ENCODE measurements around the gene IFT27.
"Not testable (repeated sequence)": the region's sequence is repeated elsewhere in the genome, so short reads cannot be mapped to it uniquely, and the experiment has no call there.

IFT27 gene

DNA sequence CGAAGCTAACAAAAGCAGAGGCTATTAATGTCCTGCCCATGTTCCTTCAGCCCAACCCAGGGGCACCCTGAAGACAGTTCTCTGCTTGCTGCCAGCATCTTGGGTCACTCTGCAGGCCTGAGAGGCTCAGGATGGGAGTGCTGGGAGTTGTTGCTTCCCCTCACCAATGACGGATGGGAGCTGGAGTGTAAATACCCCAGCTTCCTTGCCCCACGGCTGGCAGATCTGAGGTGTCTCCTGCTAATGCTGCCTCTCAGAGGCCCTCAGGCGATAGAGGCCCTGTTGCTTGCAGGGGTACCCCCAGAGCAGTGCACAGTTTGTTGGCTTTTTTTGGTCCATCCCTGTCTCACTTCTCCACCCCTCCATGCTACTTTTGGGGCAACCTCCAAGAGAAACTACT, 32.9 kb downstream of the IFT27 start:
- DNase-seq: no peak

DNA sequence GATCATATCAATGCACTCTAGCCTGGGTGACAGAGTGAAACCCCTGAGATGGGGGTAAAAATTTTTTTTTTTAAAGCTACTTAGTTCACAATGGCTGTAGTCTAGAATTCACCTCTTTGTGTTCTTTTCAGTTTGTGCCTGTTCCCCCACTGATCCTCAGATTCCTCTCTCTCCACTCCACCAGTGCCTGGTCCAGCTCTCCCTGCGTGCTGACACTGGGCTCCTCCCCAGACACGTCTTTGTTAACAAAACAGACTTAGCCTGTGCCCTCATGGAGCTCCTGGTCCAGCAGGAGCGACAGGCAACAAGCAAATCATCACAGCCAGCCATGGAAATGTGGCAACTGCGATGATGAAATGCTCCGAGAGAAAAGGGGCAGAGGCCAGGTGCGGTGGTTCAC, 34.0 kb downstream of the IFT27 start:
- DNase-seq: no peak

DNA sequence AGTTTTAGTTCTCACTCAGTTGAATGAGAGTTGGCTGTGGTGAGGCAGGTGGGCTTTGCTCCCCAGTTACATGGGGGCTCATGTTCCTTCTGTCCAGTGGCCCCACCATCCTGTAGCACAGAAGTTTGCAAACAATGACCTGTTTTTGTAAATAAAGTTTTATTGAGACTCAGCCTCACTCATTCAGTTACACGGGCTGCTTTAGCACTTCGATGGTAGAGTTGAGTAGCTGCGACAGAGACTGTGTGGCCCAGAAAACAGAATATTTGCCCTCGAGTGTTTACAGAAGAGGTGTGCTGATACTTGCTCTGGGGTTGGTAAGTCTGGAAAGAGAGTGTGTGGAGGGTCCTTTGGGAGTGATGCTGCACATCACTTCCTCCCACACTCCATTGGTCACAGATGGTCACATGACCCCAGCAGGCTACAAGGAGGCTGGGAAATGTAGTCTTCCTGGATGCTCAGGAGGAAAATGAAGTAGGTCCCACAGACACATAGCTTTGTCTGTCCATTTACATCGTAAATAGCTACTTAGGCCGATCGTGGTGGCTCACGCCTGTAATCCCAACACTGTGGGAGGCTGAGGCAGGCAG, 34.6 kb downstream of the IFT27 start:
- DNase-seq: no peak

DNA sequence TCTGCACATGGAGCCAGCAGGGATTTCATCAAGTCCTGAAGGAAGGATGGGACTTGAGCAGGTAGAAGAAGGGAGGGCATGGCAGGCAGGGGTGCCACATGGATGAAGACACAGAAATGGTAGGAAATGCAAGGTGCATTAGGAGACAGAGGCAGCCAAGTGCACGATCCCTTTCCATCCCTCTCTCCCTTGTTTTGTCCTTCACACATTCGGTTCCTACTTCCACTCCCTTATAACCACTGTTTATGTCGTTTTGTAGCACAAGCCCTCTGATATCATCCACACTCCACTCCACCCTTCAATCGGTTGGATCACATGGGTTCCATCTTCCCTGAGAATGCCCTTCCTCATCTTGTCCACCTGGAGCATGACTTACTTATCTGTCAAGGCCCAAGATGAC, 35.2 kb downstream of the IFT27 start:
- no peak for DNase-seq

DNA sequence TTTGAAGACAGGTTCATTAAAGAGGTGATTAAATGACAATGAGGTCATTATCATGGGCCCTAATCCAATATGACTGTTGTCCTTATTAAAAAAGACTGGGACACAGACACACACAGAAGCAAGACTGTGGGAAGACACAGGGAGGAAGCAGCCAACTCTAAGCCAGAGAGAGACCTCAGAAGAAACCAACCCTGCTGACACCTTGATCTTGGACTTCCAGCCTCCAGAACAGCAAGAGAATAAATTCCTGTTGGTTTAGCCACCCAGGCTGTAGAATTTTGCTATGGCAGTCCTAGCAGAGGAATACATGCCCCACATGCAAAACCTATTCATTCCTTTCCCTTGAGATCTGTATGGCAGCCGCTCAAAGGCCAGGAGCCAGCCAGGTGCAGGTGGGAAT, 36.7 kb downstream of the IFT27 start:
- DNase-seq: no peak

DNA sequence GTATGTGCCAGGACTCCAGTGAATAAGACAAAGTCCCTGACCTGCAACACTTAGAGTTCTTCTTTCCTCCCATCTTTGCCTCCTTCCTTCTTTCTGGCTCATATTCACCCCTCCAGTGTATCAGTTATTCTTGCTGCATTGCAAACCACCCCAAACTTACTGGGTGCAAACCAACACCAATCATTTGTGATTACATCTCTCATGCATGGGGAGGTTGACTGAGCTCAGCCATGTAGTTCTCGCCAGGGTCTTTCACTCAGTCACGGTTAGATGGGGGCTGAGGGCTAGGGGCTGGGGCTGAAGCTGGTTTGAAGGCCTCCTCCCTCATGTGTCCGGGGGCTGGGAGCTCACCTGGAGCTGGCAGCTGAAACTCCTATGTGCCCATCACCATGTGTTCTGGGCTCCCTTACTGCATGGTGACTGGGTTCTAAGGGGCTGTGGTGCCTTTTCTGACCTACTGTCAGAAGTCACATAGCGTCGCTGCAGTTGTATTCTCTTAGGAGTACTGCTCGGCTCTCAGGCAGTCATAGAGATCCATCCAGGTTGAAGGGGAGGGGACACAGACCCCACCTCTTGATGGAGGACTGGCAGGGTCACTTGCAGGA, 37.4 kb downstream of the IFT27 start:
- DNase-seq: no peak

DNA sequence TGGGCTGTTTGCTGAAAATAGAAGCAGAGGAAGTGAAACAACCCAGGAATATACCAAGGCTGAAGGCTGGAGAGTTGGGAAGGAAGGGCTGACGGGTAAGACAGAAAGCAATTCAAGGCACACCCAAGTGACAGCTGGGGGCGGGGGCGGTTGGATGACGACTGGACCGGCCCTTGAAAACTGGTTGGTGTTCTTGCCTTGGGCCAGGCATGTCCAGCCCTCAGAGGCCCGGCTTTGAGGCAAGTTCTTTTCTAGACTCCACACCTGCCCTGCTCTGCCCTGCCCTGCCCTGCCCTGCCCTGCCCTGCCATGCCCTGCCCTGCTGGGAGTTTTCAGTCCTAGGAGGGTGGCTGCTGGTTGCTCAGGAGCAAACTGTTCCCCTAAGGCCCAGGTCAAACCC, 38.1 kb downstream of the IFT27 start:
- no peak for DNase-seq

DNA sequence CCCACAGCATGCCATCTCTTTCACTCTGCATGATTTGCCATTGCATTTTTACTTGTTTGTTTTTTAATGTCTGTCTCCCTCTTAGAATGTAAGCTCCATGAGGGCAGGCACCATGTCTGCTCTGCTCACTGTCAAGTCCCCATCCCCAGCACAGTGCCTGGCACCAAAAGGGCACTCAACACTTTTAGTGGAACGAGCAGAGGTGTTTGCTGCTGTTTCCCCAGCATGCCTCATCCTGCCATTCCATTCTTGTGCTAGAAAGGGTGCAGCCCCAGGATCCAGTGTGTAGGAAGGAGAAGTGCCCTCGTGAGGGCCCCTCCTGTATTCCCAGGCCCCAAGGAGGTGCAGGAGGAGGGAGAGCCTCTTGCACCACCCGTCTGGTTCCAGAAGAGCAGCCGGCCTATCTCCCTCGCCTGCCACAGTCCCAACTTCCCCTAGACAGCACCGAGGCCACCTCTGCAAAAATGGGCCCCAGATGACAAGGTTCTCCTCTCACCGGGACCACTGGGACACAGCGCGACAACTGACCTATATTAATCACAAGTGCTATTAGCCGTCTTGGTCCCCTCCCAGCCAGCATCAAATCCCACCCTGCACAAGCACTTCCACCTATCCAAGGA, 39.1 kb downstream of the IFT27 start:
- DNase-seq: no peak

DNA sequence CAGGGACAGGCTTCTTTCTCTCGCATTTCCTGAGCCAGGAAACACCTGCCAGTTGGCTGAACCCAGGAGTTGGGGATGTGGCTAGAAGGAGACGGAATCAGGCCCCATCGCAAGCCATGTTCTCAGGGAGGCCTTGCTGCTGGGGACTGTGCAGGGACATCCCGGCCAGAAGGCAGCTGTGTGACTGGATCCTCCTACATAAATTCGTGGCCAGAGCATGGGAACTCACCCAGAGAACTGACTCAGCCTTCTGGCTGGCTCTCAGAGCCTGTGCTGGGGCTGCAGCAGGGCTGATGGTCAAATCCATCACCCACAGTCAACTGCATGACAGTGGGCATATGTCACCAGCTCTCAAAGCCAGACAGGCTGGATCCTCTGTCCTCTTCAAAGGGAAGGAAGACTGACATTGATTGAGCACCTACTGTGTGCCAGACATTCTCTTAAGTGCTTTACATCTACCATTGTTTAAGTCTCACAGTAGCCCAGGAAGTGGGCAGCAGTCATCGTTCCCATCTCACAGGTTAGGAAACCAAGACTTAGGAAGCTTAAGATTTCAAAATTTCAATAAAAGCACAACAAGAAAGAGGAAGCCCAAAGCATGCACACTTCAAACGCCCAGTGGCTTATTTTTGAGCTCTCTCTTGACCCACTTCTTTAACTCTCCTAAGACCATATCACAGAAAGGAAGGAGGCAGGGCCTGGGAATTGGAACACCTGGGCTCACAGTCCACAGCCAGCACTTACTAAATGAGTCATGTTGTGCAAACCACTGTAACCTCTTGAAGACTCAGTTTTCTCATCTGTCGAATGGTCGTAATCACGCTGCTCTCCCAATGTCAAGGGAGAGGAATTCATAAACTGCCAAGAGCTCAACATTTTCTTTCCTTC, 41.5 kb downstream of the IFT27 start:
- no peak for DNase-seq

DNA sequence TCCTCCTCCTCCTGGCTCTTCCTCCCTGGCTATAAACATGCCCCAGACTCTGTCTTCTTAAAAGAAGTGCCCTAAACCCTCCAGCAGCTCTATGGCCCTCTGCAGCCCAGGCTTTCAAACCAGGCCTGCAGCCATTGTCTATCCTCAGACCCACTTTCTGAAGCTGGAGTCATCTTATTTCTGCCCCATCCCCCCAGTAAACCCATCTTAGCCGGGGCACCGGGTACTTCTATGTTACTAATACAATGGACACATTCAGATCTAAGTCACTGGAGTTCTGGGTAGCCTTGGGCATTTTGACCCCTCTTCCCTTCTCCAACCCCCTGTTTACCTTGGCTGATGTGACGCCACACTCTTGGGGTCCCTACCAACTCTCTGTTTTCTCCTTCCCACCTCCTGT, 42.6 kb downstream of the IFT27 start:
- no peak for DNase-seq

DNA sequence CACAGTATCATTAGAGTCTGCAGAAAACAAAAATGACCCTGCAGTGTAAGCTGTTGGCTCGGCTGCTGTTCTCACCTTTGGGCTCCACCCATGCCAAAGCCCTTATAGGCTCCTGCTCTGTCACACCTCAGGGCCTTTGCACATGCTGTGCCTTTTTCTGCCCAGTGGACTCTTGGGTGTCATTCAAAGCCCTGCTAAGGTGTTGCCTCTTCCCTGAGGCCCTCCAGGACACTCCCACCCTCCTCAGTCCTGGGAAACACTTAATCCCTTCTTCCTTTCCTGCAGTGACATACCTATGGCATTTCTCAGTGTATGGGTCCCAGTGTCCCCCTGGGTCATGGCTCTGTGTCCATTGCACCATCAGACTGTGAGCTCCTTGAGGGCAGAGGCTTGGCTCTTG, 43.3 kb downstream of the IFT27 start:
- no peak for DNase-seq

DNA sequence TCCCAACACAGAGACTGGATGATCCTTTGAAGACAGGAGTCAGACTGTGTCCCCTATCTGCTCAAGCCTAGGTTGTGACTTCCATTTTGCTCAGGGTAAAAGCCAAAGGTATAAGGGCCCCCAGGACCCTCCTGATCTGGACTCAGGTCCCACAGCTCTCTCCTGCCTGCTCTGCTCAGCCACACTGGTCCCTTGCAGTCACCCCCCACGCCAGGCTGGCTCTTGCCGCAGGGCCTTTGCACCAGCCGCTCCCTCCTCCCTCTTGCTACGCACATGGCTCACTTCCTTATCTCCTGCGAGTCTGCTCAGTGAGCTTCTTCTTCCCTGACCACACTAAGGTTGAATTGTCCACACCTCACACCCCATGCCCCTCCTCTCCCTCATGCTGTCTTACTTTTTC, 44.0 kb downstream of the IFT27 start:
- no peak for DNase-seq

DNA sequence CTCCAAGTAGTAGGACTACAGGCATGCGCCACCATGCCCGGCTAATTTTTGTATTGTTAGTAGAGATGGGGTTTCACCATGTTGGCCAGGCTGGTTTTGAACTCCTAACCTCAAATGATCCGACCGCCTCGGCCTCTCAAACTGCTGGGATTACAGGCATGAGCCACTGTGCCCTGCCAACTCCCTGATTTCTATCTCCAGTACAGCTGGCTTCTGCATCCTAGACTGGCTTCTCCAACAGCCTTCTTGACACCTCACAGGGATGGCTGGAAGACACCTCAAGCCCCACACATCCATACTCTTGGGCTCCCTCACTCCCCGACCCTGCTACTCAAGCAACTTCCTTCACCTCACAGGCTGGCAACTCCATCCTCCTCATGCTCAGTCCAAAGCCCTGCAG, 44.6 kb downstream of the IFT27 start:
- not testable (repeated sequence) for DNase-seq

DNA sequence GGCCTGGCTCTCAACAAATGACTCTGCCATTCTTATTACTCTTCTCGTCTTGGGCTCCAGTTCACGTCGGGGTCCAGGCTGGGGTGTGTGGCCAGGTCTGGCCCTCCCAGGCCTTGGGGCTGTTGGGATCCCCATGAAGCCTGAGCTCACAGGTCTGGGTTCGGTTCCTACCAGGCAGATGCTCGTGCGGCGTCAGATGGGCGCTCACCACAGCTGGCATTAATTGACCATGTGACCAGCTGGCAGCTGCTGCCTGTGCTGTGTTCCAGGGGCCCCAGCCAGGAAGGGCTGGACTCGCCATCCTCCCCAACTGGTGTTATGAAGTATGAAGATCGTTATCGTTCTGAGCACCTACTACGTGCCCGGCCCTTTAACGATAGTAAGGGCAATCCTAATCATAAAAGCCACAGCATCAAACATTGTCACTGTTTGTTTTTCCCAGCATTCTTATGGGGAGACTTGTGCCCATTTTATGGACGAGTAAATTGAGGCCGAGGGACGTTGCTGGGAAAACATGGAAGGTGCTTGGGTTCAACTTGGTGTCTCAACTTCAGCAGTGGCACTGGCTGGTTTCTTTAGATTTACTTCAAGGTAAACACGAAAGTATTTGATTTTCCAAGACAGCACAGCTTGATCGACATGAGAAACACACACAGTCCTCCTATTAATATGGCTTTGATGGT, 45.6 kb downstream of the IFT27 start:
- DNase-seq: no peak

DNA sequence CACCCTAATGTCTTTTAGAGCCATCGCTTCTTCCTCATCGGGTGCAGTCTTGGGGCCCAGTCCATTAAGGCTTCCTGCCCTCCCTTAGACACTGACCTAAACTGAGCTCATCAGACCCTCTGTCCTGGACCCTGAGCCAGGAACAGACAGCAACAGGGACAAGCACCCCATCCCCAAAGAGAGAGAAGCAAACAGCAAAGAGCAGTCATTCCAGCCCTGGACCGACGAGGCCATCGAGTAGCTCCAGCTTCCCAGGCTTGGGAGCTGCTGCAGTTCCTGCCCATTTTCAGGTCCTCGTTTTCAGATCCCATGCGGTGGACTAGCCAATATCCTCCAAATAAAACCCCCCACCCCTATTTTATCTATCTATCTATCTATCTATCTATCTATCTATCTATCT, 46.6 kb downstream of the IFT27 start:
- DNase-seq: no peak

DNA sequence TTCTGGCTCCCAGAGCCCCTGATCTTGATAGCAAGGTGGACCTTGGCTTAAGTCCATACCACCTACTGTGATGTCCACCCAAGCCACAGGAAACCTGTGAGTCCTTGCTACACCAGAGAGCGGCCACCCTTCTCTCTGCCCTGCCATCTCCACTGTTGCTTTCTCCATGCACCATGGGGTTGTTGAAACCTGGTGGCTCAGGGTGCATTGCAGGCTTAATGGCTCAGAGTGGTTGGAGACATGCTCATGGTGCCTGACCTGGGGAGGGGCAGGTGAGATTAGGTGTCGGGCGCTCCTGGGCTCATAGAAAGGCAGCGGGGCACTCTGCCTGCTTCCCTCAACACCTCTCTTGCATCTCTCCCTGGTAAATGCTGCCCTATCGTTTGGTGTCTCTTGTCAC, 47.4 kb downstream of the IFT27 start:
- no peak for DNase-seq

DNA sequence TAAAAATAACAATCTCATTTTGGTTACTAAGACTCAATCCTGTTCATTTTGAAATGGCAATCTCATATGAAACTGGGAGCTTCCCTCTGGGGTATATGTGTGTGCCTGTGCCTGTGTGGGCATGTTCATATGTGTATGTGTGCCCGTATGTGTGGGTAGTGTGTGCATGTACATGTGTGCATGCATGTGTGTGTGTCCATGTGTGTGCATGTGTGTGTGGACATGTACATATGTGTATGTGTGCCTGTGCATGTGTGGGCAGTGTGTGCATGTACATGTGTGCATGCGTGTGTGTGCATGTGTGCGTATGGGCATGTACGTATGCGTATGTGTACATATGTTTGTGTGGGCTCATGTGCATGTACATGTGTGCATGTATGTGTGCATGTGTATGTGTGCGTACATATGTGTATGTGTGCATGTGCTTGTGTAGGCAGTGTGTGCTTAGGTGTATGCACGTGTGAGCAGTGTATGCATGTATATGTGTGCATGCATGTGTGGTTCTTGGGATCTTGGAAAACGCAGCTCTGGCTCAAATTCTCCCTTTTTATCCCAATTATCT, 47.9 kb downstream of the IFT27 start:
- DNase-seq: no peak

DNA sequence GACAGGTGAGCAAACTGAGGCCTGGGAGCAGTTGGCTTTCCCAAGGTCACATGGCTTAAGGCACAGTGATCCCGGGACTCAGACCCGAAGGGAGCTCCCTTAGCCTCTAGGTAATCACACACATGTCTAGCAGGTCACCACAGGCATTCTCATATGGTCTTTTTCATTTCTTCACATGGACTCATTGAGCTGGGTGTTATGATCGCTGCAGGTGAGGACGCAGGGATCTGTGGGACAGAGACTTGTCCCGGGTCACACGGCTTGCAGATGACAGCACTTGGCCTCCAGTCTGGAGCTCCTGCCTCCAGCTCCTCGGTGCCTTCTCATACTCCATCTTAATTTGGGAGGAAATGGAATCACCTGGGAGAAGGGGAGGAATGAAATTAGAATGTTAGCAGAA, 48.8 kb downstream of the IFT27 start:
- no peak for DNase-seq

DNA sequence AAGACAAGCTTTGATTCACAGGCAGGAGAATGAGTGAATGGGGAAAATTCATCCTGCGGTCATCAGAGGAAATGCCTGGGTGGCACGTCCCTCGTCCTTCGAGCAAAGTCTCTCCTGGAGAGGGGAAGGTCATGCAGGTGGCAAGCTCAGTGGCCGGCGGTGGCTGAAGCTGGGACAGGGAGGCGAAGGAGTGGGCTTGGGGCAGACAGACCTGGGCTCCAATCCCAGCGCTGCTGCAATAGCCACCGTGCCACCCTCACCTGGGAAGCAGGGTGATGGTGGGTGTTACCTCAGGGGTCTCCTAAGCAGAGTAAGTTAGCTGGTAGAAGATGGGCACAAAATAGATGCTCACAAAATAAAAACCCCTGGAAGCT, 49.9 kb downstream of the IFT27 start:
- DNase-seq: no peak

DNA sequence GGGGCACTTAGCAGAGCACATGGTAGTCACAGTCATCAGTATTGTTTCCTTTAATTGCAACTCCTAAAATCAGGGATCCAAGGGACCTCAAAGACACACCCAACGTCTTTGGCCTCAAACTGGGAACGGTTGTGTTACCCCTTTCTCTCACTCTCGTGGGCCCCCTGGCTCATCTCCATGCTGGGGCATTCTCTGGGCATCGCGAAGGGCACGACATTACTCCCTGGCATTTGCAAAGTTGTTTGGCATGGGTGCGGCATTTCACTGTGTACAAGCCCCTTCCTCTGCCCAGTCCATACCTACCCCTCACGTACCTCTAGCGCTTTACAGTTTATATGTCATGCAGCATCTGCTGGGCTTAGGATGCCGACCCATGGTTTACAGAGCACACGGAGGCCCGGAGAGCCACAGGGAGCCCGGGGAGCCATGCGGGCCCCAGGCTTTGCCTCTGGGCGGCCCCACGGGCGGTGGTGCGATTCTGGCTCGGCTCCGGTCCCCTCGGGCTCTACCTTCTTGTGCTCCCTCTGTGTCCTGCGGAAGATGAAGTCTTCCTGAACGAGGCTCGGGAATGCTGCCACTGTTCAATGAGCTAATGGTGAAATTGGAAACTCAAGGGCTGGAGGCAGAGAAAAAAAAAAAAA, 50.4 kb downstream of the IFT27 start:
- DNase-seq: no peak

DNA sequence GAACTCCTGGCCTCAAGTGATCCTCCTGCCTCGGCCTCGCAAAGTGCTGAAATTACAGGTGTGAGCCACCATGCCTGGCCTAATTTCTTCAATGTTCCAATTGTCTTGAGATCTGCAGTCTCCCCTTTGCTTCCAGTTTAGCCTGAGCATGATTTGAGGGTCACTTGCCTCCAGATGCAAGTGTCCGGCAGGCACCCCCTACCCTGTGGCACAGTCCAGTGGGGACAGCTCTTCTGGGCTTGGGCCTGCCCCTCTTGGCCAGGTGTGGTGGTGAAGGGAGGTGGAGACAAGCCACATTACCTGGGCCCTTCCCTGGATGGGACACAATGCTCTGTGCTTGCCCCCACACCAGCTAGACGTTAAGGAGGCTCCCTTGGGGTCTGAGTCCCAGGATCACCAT, 51.1 kb downstream of the IFT27 start:
- DNase-seq: no peak

DNA sequence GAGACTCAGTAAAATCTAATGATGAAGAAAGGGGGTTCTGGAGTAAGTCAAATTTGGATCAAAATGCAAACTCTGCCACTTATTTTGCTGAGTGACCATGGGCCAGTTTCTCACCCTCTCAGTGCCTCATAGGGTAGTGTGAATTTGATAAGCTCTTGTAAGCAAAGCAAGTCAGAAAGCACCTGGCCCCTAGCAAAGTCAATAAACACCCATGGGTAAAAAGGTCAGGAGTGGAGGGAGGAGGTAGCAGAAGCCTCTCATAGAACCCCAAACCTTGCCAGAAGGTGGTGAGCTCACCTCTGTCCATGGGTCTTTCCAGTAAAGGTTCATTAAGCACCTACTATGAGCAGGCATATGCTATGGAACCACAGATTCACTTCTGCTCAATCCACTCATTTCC, 53.9 kb downstream of the IFT27 start:
- no peak for DNase-seq

DNA sequence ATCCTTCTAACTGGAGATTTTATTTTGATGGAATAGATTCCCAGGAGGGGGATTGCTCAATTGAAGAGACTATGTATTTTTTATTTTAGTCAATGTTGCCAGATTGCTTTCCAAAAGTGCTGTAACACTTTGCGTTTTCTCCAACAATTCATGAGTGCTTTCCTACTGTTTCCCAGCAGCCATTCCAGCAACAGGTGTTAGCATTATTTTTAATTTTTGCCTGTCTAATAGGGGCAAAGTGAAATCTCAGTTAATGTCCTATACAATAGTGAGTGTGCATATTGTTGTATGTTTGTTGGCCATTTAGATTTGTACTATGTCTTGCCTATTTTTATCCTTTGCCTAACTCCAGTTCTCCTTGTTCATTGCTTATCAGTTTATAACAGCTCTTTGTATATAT, 60.3 kb downstream of the IFT27 start:
- DNase-seq: no peak
